Left ventricle myocardium inferior (tissue), 1 donor: Measurements from ENCODE around the gene IL37. TPM values are rescaled to one million over a fixed set of nuclear protein-coding genes. Genes with fewer than 3 reads are reported as not detected.

ENCODE experiments used
- DNase-seq: peaks from one replicate; pipeline ENCODE4 v3.0.0-alpha.2; 2020
- H3K27ac ChIP-seq: fragments of 200-600 bp; replicated peaks from 2 replicates; pipeline ENCODE4 v1.8.0; 2021
- H3K27me3 ChIP-seq: fragments of 200-600 bp; 2 replicates; pipeline ENCODE4 v1.8.0; 2021; ENCODE audit warnings: low read depth
- H3K36me3 ChIP-seq: fragments of 200-600 bp; 2 replicates; pipeline ENCODE4 v1.8.0; 2021
- H3K4me1 ChIP-seq: fragments of 200-600 bp; 2 replicates; pipeline ENCODE4 v1.8.0; 2021
- H3K4me3 ChIP-seq: fragments of 200-600 bp; 2 replicates; pipeline ENCODE4 v1.8.0; 2021; ENCODE audit warnings: mild to moderate bottlenecking, moderate library complexity
- H3K9me3 ChIP-seq: fragments of 200-600 bp; replicated peaks from 2 replicates; pipeline ENCODE4 v1.8.0; 2021
- intact Hi-C: fragments of 100-400 bp; cut with micrococcal nuclease; formaldehyde crosslinking; loops from one replicate; pipeline ENCODE4 v1.11.0; 2022
- total RNA-seq: library from RNA; stranded (reverse); fragmentation: NEBNext Ultra II Directional; extraction: Animal tissue kit (Norgen Biotek cat#: 25700); gene quantifications from one replicate; pipeline ENCODE4 v1.2.1, GENCODE V29; 2021
- TF ChIP-seq, protein P1 (sequence below): fragments of 200-600 bp; IDR thresholded peaks from 2 replicates; pipeline ENCODE4 v1.8.0; 2021; ENCODE audit warnings: antibody characterized with exemption, mild to moderate bottlenecking, borderline replicate concordance
- donor health status: DM: no; HTN: yes; CAD: no; lungs with severe emphysema.

Gene IL37
- total RNA-seq, 1 donor from 2014 or later = not detected

DNA sequence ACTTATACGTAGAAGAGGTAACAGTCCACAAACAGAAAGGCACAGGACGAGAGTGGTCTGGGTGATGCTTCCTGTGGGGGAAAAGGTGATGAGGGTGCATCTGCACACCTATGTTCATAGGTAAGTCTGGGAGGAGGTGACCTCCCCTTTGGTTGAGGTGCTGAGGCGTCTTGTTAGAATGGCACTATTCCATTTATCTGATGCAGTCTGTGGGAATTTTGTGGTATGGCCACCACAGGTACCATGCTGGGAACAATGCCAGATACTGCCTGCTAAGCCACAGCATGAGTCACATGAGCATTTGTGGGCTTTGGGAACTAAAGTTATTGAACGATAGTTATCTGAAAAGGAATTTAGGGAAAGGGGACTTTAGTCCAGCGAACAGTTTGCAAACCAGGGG is 27.9 kb downstream of the IL37 start:
- TF ChIP-seq, protein P1, sequence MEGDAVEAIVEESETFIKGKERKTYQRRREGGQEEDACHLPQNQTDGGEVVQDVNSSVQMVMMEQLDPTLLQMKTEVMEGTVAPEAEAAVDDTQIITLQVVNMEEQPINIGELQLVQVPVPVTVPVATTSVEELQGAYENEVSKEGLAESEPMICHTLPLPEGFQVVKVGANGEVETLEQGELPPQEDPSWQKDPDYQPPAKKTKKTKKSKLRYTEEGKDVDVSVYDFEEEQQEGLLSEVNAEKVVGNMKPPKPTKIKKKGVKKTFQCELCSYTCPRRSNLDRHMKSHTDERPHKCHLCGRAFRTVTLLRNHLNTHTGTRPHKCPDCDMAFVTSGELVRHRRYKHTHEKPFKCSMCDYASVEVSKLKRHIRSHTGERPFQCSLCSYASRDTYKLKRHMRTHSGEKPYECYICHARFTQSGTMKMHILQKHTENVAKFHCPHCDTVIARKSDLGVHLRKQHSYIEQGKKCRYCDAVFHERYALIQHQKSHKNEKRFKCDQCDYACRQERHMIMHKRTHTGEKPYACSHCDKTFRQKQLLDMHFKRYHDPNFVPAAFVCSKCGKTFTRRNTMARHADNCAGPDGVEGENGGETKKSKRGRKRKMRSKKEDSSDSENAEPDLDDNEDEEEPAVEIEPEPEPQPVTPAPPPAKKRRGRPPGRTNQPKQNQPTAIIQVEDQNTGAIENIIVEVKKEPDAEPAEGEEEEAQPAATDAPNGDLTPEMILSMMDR = no peak
- no peak overlapping the region for H3K4me3 ChIP-seq
- DNase-seq = no peak
- no peaks in the 10 kb centered on the region for H3K4me1 ChIP-seq
- H3K27ac ChIP-seq = no peak overlapping the region
- no peaks in the 10 kb centered on the region for H3K36me3 ChIP-seq
- intact Hi-C loops = no loop called here
- no peaks in the 10 kb centered on the region for H3K9me3 ChIP-seq
- peaks cover 18% of the 10 kb centered on the region for H3K27me3 ChIP-seq

DNA sequence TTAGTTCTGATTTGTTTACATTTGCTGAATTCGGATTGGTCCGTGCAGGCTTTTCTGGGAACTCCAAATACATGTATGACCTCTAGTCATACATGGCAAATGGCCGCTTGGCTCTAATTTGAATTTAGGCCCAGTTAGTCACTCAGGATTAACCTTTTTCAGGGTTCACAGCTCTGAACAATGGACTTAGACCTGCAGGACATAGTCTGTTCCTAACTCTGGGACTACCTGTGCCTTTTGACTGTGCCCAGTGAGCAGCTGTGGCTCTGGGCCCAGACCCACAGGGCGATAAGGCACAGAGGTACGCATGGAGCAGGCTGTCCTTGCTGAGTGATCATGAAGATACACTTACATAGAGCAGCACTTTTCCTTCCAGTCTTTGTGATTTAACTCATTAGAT is 28.5 kb downstream of the IL37 start:
- H3K4me1 ChIP-seq = no peaks in the 10 kb centered on the region
- TF ChIP-seq, protein P1 = no peak
- peaks cover 18% of the 10 kb centered on the region for H3K27me3 ChIP-seq
- no peaks in the 10 kb centered on the region for H3K36me3 ChIP-seq
- no peak for DNase-seq
- no peak overlapping the region for H3K4me3 ChIP-seq
- H3K27ac ChIP-seq = no peak overlapping the region
- peaks cover under 1% of the 10 kb centered on the region for H3K9me3 ChIP-seq
- intact Hi-C loops = no loop called here

- Histone ChIP-seq H3K27ac (no peak overlapping the region), H3K36me3 (no peaks in the 10 kb centered on the region), H3K9me3 (peaks cover 17% of the 10 kb centered on the region), H3K4me3 (no peak overlapping the region), H3K4me1 (no peaks in the 10 kb centered on the region), H3K27me3 (peaks cover 27% of the 10 kb centered on the region)
- intact Hi-C loops = no loop called here
- TF ChIP-seq, protein P1 = no peak
- DNase-seq = no peak
Observed at GRCh38 chr2:112940859-112941625, 30.1 kb downstream of the IL37 start.

DNA sequence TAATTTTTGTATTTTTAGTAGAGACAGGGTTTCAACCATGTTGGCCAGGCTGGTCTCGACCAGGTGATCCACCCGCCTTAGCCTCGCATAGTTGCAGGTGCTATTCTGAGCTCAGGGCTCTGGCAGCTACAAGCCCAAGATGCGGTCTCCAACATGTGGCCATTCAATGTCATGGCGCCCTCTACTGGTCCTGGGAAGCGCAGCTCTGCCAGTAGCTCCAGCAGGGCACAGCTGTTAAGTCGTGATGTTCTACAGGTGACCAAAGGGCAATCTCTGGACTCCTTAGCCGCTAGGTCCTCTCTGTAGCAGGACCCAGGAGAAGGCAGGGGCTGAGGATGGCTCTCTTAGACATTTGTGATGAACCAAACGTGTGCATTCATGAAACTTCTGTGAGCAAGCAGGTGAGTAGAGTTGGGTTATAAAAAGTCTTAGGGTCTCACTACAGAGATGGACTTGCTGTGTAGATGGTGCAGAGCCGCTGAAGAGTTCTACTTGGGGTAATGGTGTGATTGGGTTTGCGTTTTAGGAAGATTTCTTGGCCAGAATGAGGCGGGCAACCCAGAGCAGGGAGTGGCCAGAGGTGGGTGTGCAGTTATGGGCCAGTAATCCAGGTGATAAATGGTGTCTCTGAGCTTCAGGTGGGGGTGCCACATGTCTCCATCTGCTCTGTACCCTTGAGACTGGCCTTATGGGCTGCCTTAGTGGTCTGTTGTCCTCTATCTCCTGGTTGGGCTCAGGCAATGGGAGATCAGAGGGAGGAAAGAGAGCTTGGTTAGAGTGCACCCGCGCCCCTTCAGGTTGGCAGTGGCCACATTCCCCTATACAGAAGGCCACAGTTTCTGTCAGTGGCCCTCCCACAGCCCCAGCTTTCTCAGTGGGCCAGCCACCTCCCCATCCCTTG is 31.0 kb downstream of the IL37 start:
- Histone ChIP-seq H3K27ac (no peak overlapping the region), H3K9me3 (peaks cover 26% of the 10 kb centered on the region), H3K27me3 (peaks cover 30% of the 10 kb centered on the region), H3K4me3 (no peak overlapping the region), H3K4me1 (no peaks in the 10 kb centered on the region), H3K36me3 (no peaks in the 10 kb centered on the region)
- intact Hi-C loops = no loop called here
- peak; percentile 47 for DNase-seq
- TF ChIP-seq, protein P1 = peak; percentile 77

- Histone ChIP-seq H3K36me3 (no peaks in the 10 kb centered on the region), H3K9me3 (peaks cover 32% of the 10 kb centered on the region), H3K27ac (no peak overlapping the region), H3K4me3 (no peak overlapping the region), H3K4me1 (no peaks in the 10 kb centered on the region), H3K27me3 (peaks cover 32% of the 10 kb centered on the region)
- intact Hi-C loops = no loop called here
- no peak for DNase-seq
- TF ChIP-seq, protein P1 = no peak
Observed at GRCh38 chr2:112942654-112943002, 31.7 kb downstream of the IL37 start.
